ELF-1 (cell line): ENCODE measurements around the gene MUC4.
A peak's percentile ranks its signal among the peaks of the same experiment; 100 is the strongest.

Experiments used
- DNase-seq: peaks from one replicate; pipeline ENCODE4 v3.0.0-alpha.2; 2016; ENCODE audit warnings: low read depth, low spot score

MUC4 gene

DNA sequence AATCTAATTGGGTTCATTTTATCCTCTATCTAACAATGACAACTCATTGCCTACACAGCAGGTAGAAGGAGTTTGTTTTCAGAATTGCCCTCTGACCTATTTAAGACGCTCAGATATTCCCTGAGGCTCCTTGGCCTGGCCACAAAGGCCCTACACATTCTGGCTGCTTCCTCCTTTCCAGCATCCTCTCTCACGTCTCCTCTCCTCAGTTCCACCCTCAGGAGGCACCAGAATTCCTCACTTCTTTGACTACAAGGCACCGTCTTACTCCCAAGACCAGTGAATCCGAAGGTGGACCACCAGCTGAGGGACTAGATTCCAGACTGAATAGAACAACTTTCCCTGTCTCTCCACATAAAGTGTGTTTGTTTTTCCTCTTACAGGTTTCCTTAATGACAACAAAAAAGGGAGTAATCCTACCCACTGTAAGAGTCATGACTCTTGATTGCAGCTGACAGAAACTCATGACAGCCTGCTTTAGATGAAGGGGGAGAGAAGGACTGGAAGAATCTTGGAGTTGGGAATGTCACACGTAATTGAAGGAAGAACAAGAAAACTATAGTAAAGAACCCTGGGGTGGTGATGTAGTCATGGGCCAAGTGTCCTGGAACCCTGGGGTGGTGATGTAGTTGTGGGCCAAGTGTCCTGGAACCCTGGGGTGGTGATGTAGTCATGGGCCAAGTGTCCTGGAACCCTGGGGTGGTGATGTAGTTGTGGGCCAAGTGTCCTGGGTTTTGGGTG lies 112.9 kb downstream of the MUC4 start:
- DNase-seq = peak; percentile 89

- DNase-seq = no peak
These were observed 113.4 kb downstream of the MUC4 start for GRCh38 chr3:195698325-195698646.

GRCh38 chr3:195697582-195698324 lies 114.0 kb downstream of the MUC4 start:
- DNase-seq = peak; percentile 76
